Panc1 (cell line): ENCODE measurements around the gene GRIN1. TPM values are rescaled to one million over a fixed set of nuclear protein-coding genes. Genes with fewer than 3 reads are reported as not detected.
A peak's percentile ranks its signal among the peaks of the same experiment; 100 is the strongest.

Experiments
- ATAC-seq: fragments of 200-7000 bp; cut with Tn5 transposase; 2 replicates; pipeline ENCODE4 v1.9.1; 2020; ENCODE audit warnings: mild to moderate bottlenecking, moderate library complexity
- BruUV-seq: library from RNA; stranded (reverse); fragments of 400-500 nt; replicated peaks from 2 replicates; lab custom pipeline; 2021; lab: Mats Ljungman, UMichigan
- CTCF ChIA-PET: fragments of 300-600 bp; sonication (Branson Sonifier 250); formaldehyde crosslinking; loops from one replicate; lab custom pipeline; 2022; ENCODE audit warnings: antibody characterized with exemption; lab: Charles Lee
- POLR2A ChIA-PET: fragments of 300-600 bp; sonication (Branson Sonifier 250); formaldehyde crosslinking; loops from one replicate; lab custom pipeline; 2022; ENCODE audit warnings: antibody characterized with exemption; lab: Charles Lee
- DNase-seq: peaks from one replicate; pipeline ENCODE4 v3.0.0-alpha.2; 2010; ENCODE audit warnings: low read depth, low spot score
- H3K27ac ChIP-seq: 2 replicates; pipeline ENCODE4 v1.5.1; 2011; ENCODE audit warnings: mild to moderate bottlenecking, low read length, inconsistent platforms
- H3K27me3 ChIP-seq: fragments of 200-500 bp; sonication (Bioruptor generic); 2 replicates; pipeline ENCODE4 v1.6.0; 2014; ENCODE audit warnings: low read length, inconsistent platforms; ENCODE audit not compliant: control insufficient read depth, insufficient read depth
- H3K36me3 ChIP-seq: fragments of 200-500 bp; sonication (Bioruptor generic); 2 replicates; pipeline ENCODE4 v1.5.1; 2014; ENCODE audit warnings: inconsistent platforms, mild to moderate bottlenecking, low read length, moderate library complexity; ENCODE audit not compliant: control insufficient read depth, insufficient read depth
- H3K4me1 ChIP-seq: 2 replicates; pipeline ENCODE4 v1.5.1; 2011; ENCODE audit warnings: inconsistent platforms, mild to moderate bottlenecking, low read length, moderate library complexity; ENCODE audit not compliant: control insufficient read depth, insufficient read depth
- H3K4me3 ChIP-seq, 2 experiments: 2 replicates each; pipeline ENCODE4 v1.5.1; 2011 to 2012; ENCODE audit warnings: low read depth in 2 of 2, low read length in 2 of 2, mild to moderate bottlenecking in 2 of 2, inconsistent platforms in 1 of 2, moderate library complexity in 1 of 2
- H3K9me3 ChIP-seq: fragments of 200-500 bp; sonication (Bioruptor generic); 2 replicates; pipeline ENCODE4 v1.5.1; 2014; ENCODE audit warnings: low read depth, mild to moderate bottlenecking, inconsistent platforms, low read length, moderate library complexity; ENCODE audit not compliant: control insufficient read depth, insufficient read depth
- POLR2AphosphoS5 ChIP-seq: IDR thresholded peaks from 2 replicates; pipeline ENCODE4 v1.6.1; 2012; ENCODE audit warnings: mild to moderate bottlenecking, low read depth, low read length, moderate library complexity
- REST ChIP-seq, 2 experiments: IDR thresholded peaks; 2 replicates each; pipeline ENCODE4 v1.6.1; 2011 to 2012; ENCODE audit warnings: low read depth in 2 of 2, control low read depth in 1 of 2, low read length in 1 of 2, mild to moderate bottlenecking in 1 of 2, moderate library complexity in 1 of 2; ENCODE audit not compliant: insufficient read depth in 1 of 2
- SIN3A ChIP-seq: IDR thresholded peaks from 2 replicates; pipeline ENCODE4 v1.6.1; 2012; ENCODE audit warnings: low read depth, mild to moderate bottlenecking, low read length, moderate library complexity, borderline replicate concordance; ENCODE audit not compliant: insufficient read depth
- TCF7L2 ChIP-seq: IDR thresholded peaks from 2 replicates; pipeline ENCODE4 v1.6.1; 2011; ENCODE audit warnings: mild to moderate bottlenecking, low read depth, low read length, inconsistent platforms
- in situ Hi-C: cut with HindIII; loops from 2 replicates; pipeline ENCODE4 v1.10.0; 2016; ENCODE audit warnings: low sequenced_read_pairs, low pct_unique_long_range_greater_than_20kb
- intact Hi-C: fragments of 100-400 bp; cut with micrococcal nuclease; formaldehyde crosslinking; loops from one replicate; pipeline ENCODE4 v1.10.0; 2022; ENCODE audit not compliant: unreplicated experiment
- total RNA-seq: library from RNA; stranded (reverse); gene quantifications from one replicate; pipeline ENCODE4 v1.2.1, GENCODE V29; 2021; ENCODE audit not compliant: unreplicated experiment
- TF ChIP-seq, protein P1 (sequence below): fragments of 450-650 bp; IDR thresholded peaks from 2 replicates; pipeline ENCODE4 v1.5.1; 2017; ENCODE audit warnings: mild to moderate bottlenecking

Gene GRIN1
- total RNA-seq, 1 experiment from 2014 or later = 4.9 TPM

GRCh38 chr9:137167747-137168572 is 29.0 kb downstream of the GRIN1 start:
- TF ChIP-seq REST (IDR thresholded peaks at IDR 0.05; ENCODE audit: insufficient read depth in 1 of 2, low read depth in 2 of 2, low read length in 1 of 2) (no peak), POLR2AphosphoS5 (no peak), TCF7L2 (no peak), SIN3A (no peak)
- TF ChIP-seq, protein P1, sequence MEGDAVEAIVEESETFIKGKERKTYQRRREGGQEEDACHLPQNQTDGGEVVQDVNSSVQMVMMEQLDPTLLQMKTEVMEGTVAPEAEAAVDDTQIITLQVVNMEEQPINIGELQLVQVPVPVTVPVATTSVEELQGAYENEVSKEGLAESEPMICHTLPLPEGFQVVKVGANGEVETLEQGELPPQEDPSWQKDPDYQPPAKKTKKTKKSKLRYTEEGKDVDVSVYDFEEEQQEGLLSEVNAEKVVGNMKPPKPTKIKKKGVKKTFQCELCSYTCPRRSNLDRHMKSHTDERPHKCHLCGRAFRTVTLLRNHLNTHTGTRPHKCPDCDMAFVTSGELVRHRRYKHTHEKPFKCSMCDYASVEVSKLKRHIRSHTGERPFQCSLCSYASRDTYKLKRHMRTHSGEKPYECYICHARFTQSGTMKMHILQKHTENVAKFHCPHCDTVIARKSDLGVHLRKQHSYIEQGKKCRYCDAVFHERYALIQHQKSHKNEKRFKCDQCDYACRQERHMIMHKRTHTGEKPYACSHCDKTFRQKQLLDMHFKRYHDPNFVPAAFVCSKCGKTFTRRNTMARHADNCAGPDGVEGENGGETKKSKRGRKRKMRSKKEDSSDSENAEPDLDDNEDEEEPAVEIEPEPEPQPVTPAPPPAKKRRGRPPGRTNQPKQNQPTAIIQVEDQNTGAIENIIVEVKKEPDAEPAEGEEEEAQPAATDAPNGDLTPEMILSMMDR = no peak
- in situ Hi-C loops (no loop called here), intact Hi-C loops (no loop called here)
- CTCF ChIA-PET = interaction anchor here (1.3 kb wide), 1 partner anchor 13 kb away, joined by 4 read pairs; no protein-coding TSS in a partner anchor
- H3K27me3 ChIP-seq = no peaks in the 10 kb centered on the region
- H3K9me3 ChIP-seq = no peaks in the 10 kb centered on the region
- H3K4me3 ChIP-seq = peak overlapping the region; percentile 27 to 37; a peak in 3 of 4 replicates
- DNase-seq (no peak), ATAC-seq (peak; percentile 35)
- no peak overlapping the region for H3K27ac ChIP-seq
- POLR2A ChIA-PET = no interaction called here
- H3K4me1 ChIP-seq = peaks cover 6% of the 10 kb centered on the region
- no TSS peak for BruUV-seq
- no peaks in the 10 kb centered on the region for H3K36me3 ChIP-seq

DNA sequence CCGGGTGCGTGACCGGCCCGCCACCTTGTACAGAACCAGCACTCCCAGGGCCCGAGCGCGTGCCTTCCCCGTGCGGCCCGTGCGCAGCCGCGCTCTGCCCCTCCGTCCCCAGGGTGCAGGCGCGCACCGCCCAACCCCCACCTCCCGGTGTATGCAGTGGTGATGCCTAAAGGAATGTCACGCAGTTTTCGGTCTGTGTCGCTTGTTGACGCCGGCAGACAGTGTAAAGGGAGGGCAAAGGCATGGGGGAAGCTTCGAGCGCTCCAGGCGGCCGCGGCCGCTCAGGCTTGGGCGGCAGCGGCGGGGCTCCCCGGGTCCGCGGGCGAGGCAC is 29.6 kb downstream of the GRIN1 start:
- H3K9me3 ChIP-seq = no peaks in the 10 kb centered on the region
- POLR2A ChIA-PET = no interaction called here
- CTCF ChIA-PET = no interaction called here
- no peaks in the 10 kb centered on the region for H3K36me3 ChIP-seq
- TF ChIP-seq REST (IDR thresholded peaks at IDR 0.05; ENCODE audit: insufficient read depth in 1 of 2, low read depth in 2 of 2, low read length in 1 of 2) = no peak
- DNase-seq (no peak), ATAC-seq (peak; percentile 55)
- no TSS peak for BruUV-seq
- H3K27ac ChIP-seq = no peak overlapping the region
- peak overlapping the region; percentile 37 to 48 for H3K4me3 ChIP-seq
- no peaks in the 10 kb centered on the region for H3K27me3 ChIP-seq
- in situ Hi-C loops (no loop called here), intact Hi-C loops (no loop called here)
- peaks cover 6% of the 10 kb centered on the region for H3K4me1 ChIP-seq
